BLaER1 treated with 17β-estradiol and CSF1 and Interleukin-3, amounts not matched to agents 10 nM and 100 nM (cell line): Measurements from ENCODE around the gene GRWD1.

Experiments
- H3K27ac ChIP-seq, 11 experiments: shearing (Covaris generic); formaldehyde crosslinking; 2 replicates each; pipeline ENCODE4 v1.8.1; 2022
- H3K27me3 ChIP-seq, 11 experiments: shearing (Covaris generic); formaldehyde crosslinking; 2 replicates each; pipeline ENCODE4 v1.8.1; 2022
- H3K36me3 ChIP-seq, 11 experiments: shearing (Covaris generic); formaldehyde crosslinking; 2 replicates each; pipeline ENCODE4 v1.8.1; 2022
- H3K4me1 ChIP-seq, 10 experiments: shearing (Covaris generic); formaldehyde crosslinking; 2 replicates each; pipeline ENCODE4 v1.8.1; 2022
- H3K4me2 ChIP-seq, 11 experiments: shearing (Covaris generic); formaldehyde crosslinking; 2 replicates each; pipeline ENCODE4 v1.8.1; 2022
- H3K4me3 ChIP-seq, 10 experiments: shearing (Covaris generic); formaldehyde crosslinking; 2 replicates each; pipeline ENCODE4 v1.8.1; 2022
- H3K9ac ChIP-seq, 11 experiments: shearing (Covaris generic); formaldehyde crosslinking; 2 replicates each; pipeline ENCODE4 v1.8.1; 2022
- H3K9me3 ChIP-seq, 11 experiments: shearing (Covaris generic); formaldehyde crosslinking; replicated peaks in 1 of 11; 2 replicates each; pipeline ENCODE4 v1.8.1; 2022
- H4K20me1 ChIP-seq, 11 experiments: shearing (Covaris generic); formaldehyde crosslinking; 2 replicates each; pipeline ENCODE4 v1.8.1; 2022
- Cebpa-rat ChIP-seq, 11 experiments: shearing (Covaris generic); IDR thresholded peaks; 2 replicates each; pipeline ENCODE4 v1.8.1; 2022

The GRWD1 gene

GRCh38 chr19:48489608-48490216 lies 43.9 kb downstream of the GRWD1 start:
- H3K4me1 ChIP-seq = peaks cover 36 to 57% (median 46%) of the 10 kb centered on the region in 10 experiments
- TF ChIP-seq Cebpa-rat (IDR thresholded peaks at IDR 0.05) = no peak
- H3K27ac ChIP-seq = peak overlapping the region in 2 of 11 experiments; percentile 69 to 79; a peak in 3 of 22 replicates
- peak overlapping the region in 4 of 11 experiments; percentile 69 to 75 (median 72); a peak in 6 of 22 replicates for H3K9ac ChIP-seq
- peak overlapping the region; percentile 73 to 99 (median 86) for H3K4me2 ChIP-seq
- no peaks in the 10 kb centered on the region for H3K36me3 ChIP-seq
- no peaks in the 10 kb centered on the region for H3K9me3 ChIP-seq
- peaks cover 0 to 13% (median 0%) of the 10 kb centered on the region in 11 experiments; a peak in 5 of 22 replicates for H4K20me1 ChIP-seq
- H3K27me3 ChIP-seq = peaks cover 13 to 29% (median 14%) of the 10 kb centered on the region in 11 experiments
- 0 out of 20 replicates have a peak overlapping the region, but pooled peaks of 3 of the 10 experiments have one; percentile 30 to 56 (median 43) for H3K4me3 ChIP-seq

- no peak for TF ChIP-seq Cebpa-rat (IDR thresholded peaks at IDR 0.05)
- H3K4me1 ChIP-seq = peaks cover 47 to 69% (median 59%) of the 10 kb centered on the region in 10 experiments
- peak overlapping the region in 7 of 11 experiments; percentile 1 to 79 (median 69); a peak in 10 of 22 replicates for H3K27ac ChIP-seq
- H3K4me3 ChIP-seq = peak overlapping the region in 9 of 10 experiments; percentile 21 to 56 (median 43); a peak in 13 of 20 replicates
- H3K27me3 ChIP-seq = peaks cover 23 to 40% (median 28%) of the 10 kb centered on the region in 11 experiments
- peak overlapping the region; percentile 73 to 99 (median 86) for H3K4me2 ChIP-seq
- no peaks in the 10 kb centered on the region for H3K9me3 ChIP-seq
- no peaks in the 10 kb centered on the region for H3K36me3 ChIP-seq
- H4K20me1 ChIP-seq = peaks cover 0 to 13% (median 0%) of the 10 kb centered on the region in 11 experiments; a peak in 5 of 22 replicates
- peak overlapping the region in 7 of 11 experiments; percentile 8 to 75 (median 69); a peak in 10 of 22 replicates for H3K9ac ChIP-seq
These were observed 45.4 kb downstream of the GRWD1 start for GRCh38 chr19:48490981-48491792.

GRCh38 chr19:48491793-48492123 lies 46.0 kb downstream of the GRWD1 start:
- H4K20me1 ChIP-seq = peaks cover 0 to 13% (median 0%) of the 10 kb centered on the region in 11 experiments; a peak in 5 of 22 replicates
- H3K27ac ChIP-seq = peak overlapping the region in 3 of 11 experiments; percentile 15 to 66 (median 32); a peak in 5 of 22 replicates
- H3K9me3 ChIP-seq = no peaks in the 10 kb centered on the region
- peaks cover 47 to 70% (median 58%) of the 10 kb centered on the region in 10 experiments for H3K4me1 ChIP-seq
- peak overlapping the region; percentile 64 to 86 (median 77) for H3K4me2 ChIP-seq
- peak overlapping the region in 3 of 10 experiments; percentile 11 to 45 (median 19); a peak in 2 of 20 replicates for H3K4me3 ChIP-seq
- peak overlapping the region in 2 of 11 experiments; percentile 34 to 64; a peak in 5 of 22 replicates for H3K9ac ChIP-seq
- no peaks in the 10 kb centered on the region for H3K36me3 ChIP-seq
- peaks cover 26 to 46% (median 34%) of the 10 kb centered on the region in 11 experiments for H3K27me3 ChIP-seq
- no peak for TF ChIP-seq Cebpa-rat (IDR thresholded peaks at IDR 0.05)

GRCh38 chr19:48492925-48493717 lies 47.3 kb downstream of the GRWD1 start:
- H4K20me1 ChIP-seq = peaks cover 0 to 27% (median 7%) of the 10 kb centered on the region in 11 experiments; a peak in 12 of 22 replicates
- H3K36me3 ChIP-seq = no peaks in the 10 kb centered on the region
- H3K4me3 ChIP-seq = peak overlapping the region; percentile 62 to 79 (median 67)
- peak overlapping the region; percentile 68 to 88 (median 79) for H3K27ac ChIP-seq
- no peaks in the 10 kb centered on the region for H3K9me3 ChIP-seq
- H3K4me2 ChIP-seq = peak overlapping the region; percentile 87 to 99 (median 96)
- peaks cover 39 to 60% (median 48%) of the 10 kb centered on the region in 11 experiments for H3K27me3 ChIP-seq
- H3K9ac ChIP-seq = peak overlapping the region; percentile 76 to 93 (median 85)
- peaks cover 58 to 78% (median 70%) of the 10 kb centered on the region in 10 experiments for H3K4me1 ChIP-seq
- TF ChIP-seq Cebpa-rat (IDR thresholded peaks at IDR 0.05) = no peak

- peaks cover 45 to 67% (median 55%) of the 10 kb centered on the region in 11 experiments for H3K27me3 ChIP-seq
- no peaks in the 10 kb centered on the region for H3K9me3 ChIP-seq
- H3K36me3 ChIP-seq = no peaks in the 10 kb centered on the region
- peak overlapping the region; percentile 68 to 88 (median 79) for H3K27ac ChIP-seq
- peak overlapping the region; percentile 87 to 99 (median 96) for H3K4me2 ChIP-seq
- peaks cover 0 to 31% (median 10%) of the 10 kb centered on the region in 11 experiments; a peak in 12 of 22 replicates for H4K20me1 ChIP-seq
- H3K4me1 ChIP-seq = peaks cover 62 to 80% (median 74%) of the 10 kb centered on the region in 10 experiments
- H3K4me3 ChIP-seq = peak overlapping the region; percentile 62 to 79 (median 67)
- H3K9ac ChIP-seq = peak overlapping the region; percentile 76 to 93 (median 85)
- TF ChIP-seq Cebpa-rat (IDR thresholded peaks at IDR 0.05) = no peak
These were observed 48.1 kb downstream of the GRWD1 start for GRCh38 chr19:48493718-48494401.

- Histone ChIP-seq H3K4me2 (peak overlapping the region; percentile 7 to 99 (median 95); a peak in 20 of 22 replicates), H3K27me3 (peaks cover 53 to 77% (median 70%) of the 10 kb centered on the region in 11 experiments), H3K27ac (peak overlapping the region in 3 of 11 experiments; percentile 8 to 30 (median 20); a peak in 3 of 22 replicates), H3K9me3 (no peaks in the 10 kb centered on the region), H3K36me3 (no peaks in the 10 kb centered on the region), H3K4me3 (0 out of 20 replicates have a peak overlapping the region, but pooled peaks of 1 of the 10 experiments have one; percentile 21), H3K4me1 (peaks cover 57 to 78% (median 68%) of the 10 kb centered on the region in 10 experiments), H4K20me1 (peaks cover 0 to 31% (median 7%) of the 10 kb centered on the region in 11 experiments; a peak in 12 of 22 replicates), H3K9ac (no peak overlapping the region; a peak in 1 of 22 replicates)
- no peak for TF ChIP-seq Cebpa-rat (IDR thresholded peaks at IDR 0.05)
These were observed 49.6 kb downstream of the GRWD1 start for GRCh38 chr19:48495396-48495795.

GRCh38 chr19:48496959-48497727 lies 51.4 kb downstream of the GRWD1 start:
- H3K9ac ChIP-seq = peak overlapping the region in 9 of 11 experiments; percentile 16 to 58 (median 38); a peak in 10 of 22 replicates
- peaks cover 0 to 27% (median 5%) of the 10 kb centered on the region in 11 experiments; a peak in 10 of 22 replicates for H4K20me1 ChIP-seq
- peak overlapping the region in 1 of 11 experiments; percentile 4; a peak in 1 of 22 replicates for H3K27ac ChIP-seq
- H3K4me1 ChIP-seq = peaks cover 55 to 75% (median 66%) of the 10 kb centered on the region in 10 experiments
- peak overlapping the region in 7 of 10 experiments; percentile 17 to 52 (median 38); a peak in 10 of 20 replicates for H3K4me3 ChIP-seq
- no peaks in the 10 kb centered on the region for H3K9me3 ChIP-seq
- H3K4me2 ChIP-seq = peak overlapping the region; percentile 60 to 81 (median 71)
- peaks cover 50 to 80% (median 77%) of the 10 kb centered on the region in 11 experiments for H3K27me3 ChIP-seq
- TF ChIP-seq Cebpa-rat (IDR thresholded peaks at IDR 0.05) = no peak
- no peaks in the 10 kb centered on the region for H3K36me3 ChIP-seq
